ENCODE measurements around the gene ARHGAP6.
"Not testable (repeated sequence)": the region's sequence is repeated elsewhere in the genome, so short reads cannot be mapped to it uniquely, and the experiment has no call there.

The ARHGAP6 gene

GRCh38 chrX:11364835-11365234, 300.9 kb downstream of the ARHGAP6 start:
- H3K9me3 ChIP-seq (ENCODE audit: control extremely low read depth in 1 of 5, control insufficient read depth in 4 of 5, insufficient read depth in 2 of 5, low read depth in 1 of 5, low read length in 4 of 5) = peaks cover 0 to 4% (median 0%) of the 10 kb centered on the region in 5 experiments
- no peak overlapping the region for H3K27ac ChIP-seq (ENCODE audit: insufficient read depth in 1 of 2, low read depth in 1 of 2, low read length in 2 of 2, poor library complexity in 1 of 2, severe bottlenecking in 2 of 2)
- POLR2A ChIA-PET = interaction anchor here (0.6 kb wide), 1 partner anchor 58 kb away, joined by 3 read pairs; no protein-coding TSS in a partner anchor
- no peak overlapping the region for H3K4me3 ChIP-seq (ENCODE audit: control insufficient read depth in 1 of 7, extremely low read depth in 1 of 7, insufficient read depth in 4 of 7, low read depth in 2 of 7, low read length in 6 of 7)
- no peak for DNase-seq
- H3K36me3 ChIP-seq (ENCODE audit: control insufficient read depth in 4 of 4, insufficient read depth in 4 of 4, low read length in 3 of 4) = no peaks in the 10 kb centered on the region
- H3K4me1 ChIP-seq (ENCODE audit: control extremely low read depth in 1 of 4, control insufficient read depth in 4 of 4, insufficient read depth in 4 of 4, low read length in 3 of 4) = peaks cover 0 to 10% (median 4%) of the 10 kb centered on the region in 4 experiments
- WGBS (ENCODE audit: insufficient coverage) = 100% methylated on average over 1 of the region's 3 CpGs
- CTCF ChIA-PET = interaction anchor here (1.2 kb wide), 1 partner anchor 17 kb away, joined by 3 read pairs; no protein-coding TSS in a partner anchor
- H3K27me3 ChIP-seq (replicated peaks in 2 of 5; ENCODE audit: control insufficient read depth in 4 of 5, insufficient read depth in 5 of 5, low read length in 4 of 5) = no peaks in the 10 kb centered on the region

DNA sequence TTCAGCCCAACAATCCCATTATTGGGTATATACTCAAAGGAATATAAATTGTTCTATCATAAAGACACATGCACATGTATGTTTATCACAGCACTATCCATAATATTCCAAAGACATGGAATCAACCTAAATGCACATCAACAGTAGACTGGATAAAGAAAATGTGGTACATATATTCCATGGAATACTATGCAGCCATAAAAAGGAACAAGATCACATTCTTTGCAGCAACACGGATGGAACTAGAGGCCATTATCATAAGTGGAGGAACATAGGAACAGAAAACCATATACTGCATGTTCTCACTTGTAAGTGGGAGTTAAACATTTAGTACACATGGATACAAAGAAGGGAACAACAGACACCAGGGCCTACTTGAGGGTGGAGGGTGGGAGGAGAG, 301.9 kb downstream of the ARHGAP6 start:
- POLR2A ChIA-PET = not testable (repeated sequence)
- 57% methylated on average over 1 of the region's 1 CpG for WGBS (ENCODE audit: insufficient coverage)

DNA sequence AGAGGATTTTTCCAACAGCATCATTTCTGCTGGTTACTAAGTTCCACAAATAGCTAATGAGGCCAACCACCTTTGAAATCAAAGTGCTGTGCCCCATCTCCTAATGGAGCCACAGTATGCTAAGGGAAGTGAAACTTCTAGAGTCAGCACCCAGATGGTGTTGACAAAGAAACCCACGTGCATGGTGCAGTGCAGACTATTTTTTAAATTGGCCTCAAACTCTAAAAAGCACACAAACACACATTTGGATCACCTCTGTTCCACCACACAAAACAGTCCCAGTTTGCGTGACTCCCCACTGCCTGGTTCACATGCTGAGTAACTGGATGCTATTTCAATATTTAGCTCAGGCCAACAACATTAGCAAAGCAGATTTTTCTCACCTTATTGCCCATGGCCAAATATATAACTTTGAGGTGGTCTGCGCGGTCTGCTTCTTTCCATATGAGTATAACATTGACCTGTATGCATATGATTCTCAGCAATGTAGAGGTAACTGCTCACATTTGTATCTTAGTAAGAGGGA, 302.6 kb downstream of the ARHGAP6 start:
- no peak overlapping the region for H3K27ac ChIP-seq (ENCODE audit: insufficient read depth in 1 of 2, low read depth in 1 of 2, low read length in 2 of 2, poor library complexity in 1 of 2, severe bottlenecking in 2 of 2)
- peaks cover 0 to 8% (median 4%) of the 10 kb centered on the region in 4 experiments for H3K4me1 ChIP-seq (ENCODE audit: control extremely low read depth in 1 of 4, control insufficient read depth in 4 of 4, insufficient read depth in 4 of 4, low read length in 3 of 4)
- ChIA-PET POLR2A (interaction anchor here (0.6 kb wide), 1 partner anchor 42 kb away, joined by 3 read pairs; no protein-coding TSS in a partner anchor), CTCF (interaction anchor here (1.2 kb wide), 1 partner anchor 11 kb away, joined by 3 read pairs; no protein-coding TSS in a partner anchor)
- H3K27me3 ChIP-seq (replicated peaks in 2 of 5; ENCODE audit: control insufficient read depth in 4 of 5, insufficient read depth in 5 of 5, low read length in 4 of 5) = no peaks in the 10 kb centered on the region
- WGBS (ENCODE audit: insufficient coverage) = 47% methylated on average over 2 of the region's 4 CpGs
- no peak overlapping the region for H3K4me3 ChIP-seq (ENCODE audit: control insufficient read depth in 1 of 7, extremely low read depth in 1 of 7, insufficient read depth in 4 of 7, low read depth in 2 of 7, low read length in 6 of 7)
- DNase-seq = peak in 1 of 3 donors; percentile 45
- H3K36me3 ChIP-seq (ENCODE audit: control insufficient read depth in 4 of 4, insufficient read depth in 4 of 4, low read length in 3 of 4) = no peaks in the 10 kb centered on the region
- peaks cover 0 to 4% (median 0%) of the 10 kb centered on the region in 5 experiments for H3K9me3 ChIP-seq (ENCODE audit: control extremely low read depth in 1 of 5, control insufficient read depth in 4 of 5, insufficient read depth in 2 of 5, low read depth in 1 of 5, low read length in 4 of 5)

More for the DNA sequence above, 301.9 kb downstream of the ARHGAP6 start:
- H3K27me3 ChIP-seq (replicated peaks in 2 of 5; ENCODE audit: control insufficient read depth in 4 of 5, insufficient read depth in 5 of 5, low read length in 4 of 5); H3K9me3 ChIP-seq (ENCODE audit: control extremely low read depth in 1 of 5, control insufficient read depth in 4 of 5, insufficient read depth in 2 of 5, low read depth in 1 of 5, low read length in 4 of 5); DNase-seq; H3K36me3 ChIP-seq (ENCODE audit: control insufficient read depth in 4 of 4, insufficient read depth in 4 of 4, low read length in 3 of 4); H3K27ac ChIP-seq (ENCODE audit: insufficient read depth in 1 of 2, low read depth in 1 of 2, low read length in 2 of 2, poor library complexity in 1 of 2, severe bottlenecking in 2 of 2); CTCF ChIA-PET; H3K4me3 ChIP-seq (ENCODE audit: control insufficient read depth in 1 of 7, extremely low read depth in 1 of 7, insufficient read depth in 4 of 7, low read depth in 2 of 7, low read length in 6 of 7); H3K4me1 ChIP-seq (ENCODE audit: control extremely low read depth in 1 of 4, control insufficient read depth in 4 of 4, insufficient read depth in 4 of 4, low read length in 3 of 4): not testable (repeated sequence)

- H3K27ac ChIP-seq (ENCODE audit: insufficient read depth in 1 of 2, low read depth in 1 of 2, low read length in 2 of 2, poor library complexity in 1 of 2, severe bottlenecking in 2 of 2); POLR2A ChIA-PET; CTCF ChIA-PET; H3K4me1 ChIP-seq (ENCODE audit: control extremely low read depth in 1 of 4, control insufficient read depth in 4 of 4, insufficient read depth in 4 of 4, low read length in 3 of 4); H3K36me3 ChIP-seq (ENCODE audit: control insufficient read depth in 4 of 4, insufficient read depth in 4 of 4, low read length in 3 of 4); H3K27me3 ChIP-seq (replicated peaks in 2 of 5; ENCODE audit: control insufficient read depth in 4 of 5, insufficient read depth in 5 of 5, low read length in 4 of 5); H3K4me3 ChIP-seq (ENCODE audit: control insufficient read depth in 1 of 7, extremely low read depth in 1 of 7, insufficient read depth in 4 of 7, low read depth in 2 of 7, low read length in 6 of 7); H3K9me3 ChIP-seq (ENCODE audit: control extremely low read depth in 1 of 5, control insufficient read depth in 4 of 5, insufficient read depth in 2 of 5, low read depth in 1 of 5, low read length in 4 of 5); DNase-seq: not testable (repeated sequence)
- WGBS (ENCODE audit: insufficient coverage) = no CpG with 5 or more reads among the region's 3 CpGs
Observed at GRCh38 chrX:11361666-11362065, 304.1 kb downstream of the ARHGAP6 start.

DNA sequence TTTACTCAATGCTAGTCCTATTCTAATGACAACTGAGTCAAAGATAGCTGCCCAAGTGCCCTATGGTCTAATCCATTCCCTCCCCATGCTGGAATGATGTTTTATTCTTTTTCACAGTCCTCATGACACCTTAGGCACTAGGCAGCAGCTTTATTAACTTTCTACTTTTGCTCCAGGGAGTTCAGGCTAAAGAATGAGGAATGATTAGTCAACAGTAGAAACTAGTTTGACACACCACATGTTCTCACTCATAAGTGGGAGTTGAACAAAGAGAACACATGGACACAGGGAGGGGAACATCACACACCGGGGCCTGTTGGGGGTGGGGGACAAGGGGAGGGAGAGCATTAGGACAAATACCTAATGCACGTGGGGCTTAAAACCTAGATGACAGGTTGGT, 309.8 kb downstream of the ARHGAP6 start:
- WGBS (ENCODE audit: insufficient coverage) = no CpG with 5 or more reads among the region's 2 CpGs
- H3K27ac ChIP-seq (ENCODE audit: insufficient read depth in 1 of 2, low read depth in 1 of 2, low read length in 2 of 2, poor library complexity in 1 of 2, severe bottlenecking in 2 of 2); H3K36me3 ChIP-seq (ENCODE audit: control insufficient read depth in 4 of 4, insufficient read depth in 4 of 4, low read length in 3 of 4); DNase-seq; CTCF ChIA-PET; H3K27me3 ChIP-seq (replicated peaks in 2 of 5; ENCODE audit: control insufficient read depth in 4 of 5, insufficient read depth in 5 of 5, low read length in 4 of 5); POLR2A ChIA-PET; H3K4me3 ChIP-seq (ENCODE audit: control insufficient read depth in 1 of 7, extremely low read depth in 1 of 7, insufficient read depth in 4 of 7, low read depth in 2 of 7, low read length in 6 of 7); H3K9me3 ChIP-seq (ENCODE audit: control extremely low read depth in 1 of 5, control insufficient read depth in 4 of 5, insufficient read depth in 2 of 5, low read depth in 1 of 5, low read length in 4 of 5); H3K4me1 ChIP-seq (ENCODE audit: control extremely low read depth in 1 of 4, control insufficient read depth in 4 of 4, insufficient read depth in 4 of 4, low read length in 3 of 4): not testable (repeated sequence)

DNA sequence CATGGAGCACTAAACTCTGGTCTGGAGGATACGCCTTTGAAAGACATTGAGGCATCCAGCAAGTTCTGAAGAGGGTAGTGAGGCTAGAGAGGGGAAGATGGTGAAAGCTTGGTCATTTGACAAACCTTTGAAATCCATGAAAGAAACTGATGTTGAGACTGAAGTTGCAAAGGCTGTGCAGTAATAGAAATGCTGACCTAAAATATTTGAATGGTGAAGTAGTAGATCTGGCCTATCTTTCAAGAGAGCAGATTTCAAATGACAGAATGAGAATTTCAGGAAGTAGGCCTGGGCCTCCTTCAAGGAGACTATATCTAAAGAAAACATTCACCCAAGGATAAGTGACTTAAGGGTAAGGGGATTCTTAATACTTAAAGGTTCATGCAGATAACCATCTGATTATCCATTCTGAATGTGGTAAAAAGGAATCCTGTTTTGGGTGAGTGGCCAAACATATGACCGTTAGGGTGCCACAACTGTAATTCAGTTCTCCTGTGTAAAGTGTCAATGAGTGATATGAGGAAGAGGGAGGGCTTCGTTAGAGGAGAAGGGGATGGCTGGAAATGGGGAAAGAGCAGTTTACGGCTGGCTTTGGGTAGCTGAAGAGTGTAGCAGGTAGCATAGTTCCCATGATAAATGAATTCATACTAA, 310.3 kb downstream of the ARHGAP6 start:
- WGBS (ENCODE audit: insufficient coverage) = 78% methylated on average over 2 of the region's 4 CpGs
- Histone ChIP-seq H3K27ac (ENCODE audit: insufficient read depth in 1 of 2, low read depth in 1 of 2, low read length in 2 of 2, poor library complexity in 1 of 2, severe bottlenecking in 2 of 2) (peak overlapping the region in 1 of 2 experiments; percentile 43), H3K4me1 (ENCODE audit: control extremely low read depth in 1 of 4, control insufficient read depth in 4 of 4, insufficient read depth in 4 of 4, low read length in 3 of 4) (peaks cover 0 to 4% (median 0%) of the 10 kb centered on the region in 4 experiments), H3K27me3 (replicated peaks in 2 of 5; ENCODE audit: control insufficient read depth in 4 of 5, insufficient read depth in 5 of 5, low read length in 4 of 5) (no peaks in the 10 kb centered on the region), H3K4me3 (ENCODE audit: control insufficient read depth in 1 of 7, extremely low read depth in 1 of 7, insufficient read depth in 4 of 7, low read depth in 2 of 7, low read length in 6 of 7) (no peak overlapping the region), H3K36me3 (ENCODE audit: control insufficient read depth in 4 of 4, insufficient read depth in 4 of 4, low read length in 3 of 4) (no peaks in the 10 kb centered on the region), H3K9me3 (ENCODE audit: control extremely low read depth in 1 of 5, control insufficient read depth in 4 of 5, insufficient read depth in 2 of 5, low read depth in 1 of 5, low read length in 4 of 5) (no peaks in the 10 kb centered on the region)
- ChIA-PET CTCF (no interaction called here), POLR2A (no interaction called here)
- no peak for DNase-seq

GRCh38 chrX:11352296-11352741, 313.4 kb downstream of the ARHGAP6 start:
- Histone ChIP-seq H3K27me3 (replicated peaks in 2 of 5; ENCODE audit: control insufficient read depth in 4 of 5, insufficient read depth in 5 of 5, low read length in 4 of 5) (no peaks in the 10 kb centered on the region), H3K27ac (ENCODE audit: insufficient read depth in 1 of 2, low read depth in 1 of 2, low read length in 2 of 2, poor library complexity in 1 of 2, severe bottlenecking in 2 of 2) (no peak overlapping the region), H3K9me3 (ENCODE audit: control extremely low read depth in 1 of 5, control insufficient read depth in 4 of 5, insufficient read depth in 2 of 5, low read depth in 1 of 5, low read length in 4 of 5) (no peaks in the 10 kb centered on the region), H3K4me3 (ENCODE audit: control insufficient read depth in 1 of 7, extremely low read depth in 1 of 7, insufficient read depth in 4 of 7, low read depth in 2 of 7, low read length in 6 of 7) (no peak overlapping the region), H3K36me3 (ENCODE audit: control insufficient read depth in 4 of 4, insufficient read depth in 4 of 4, low read length in 3 of 4) (no peaks in the 10 kb centered on the region), H3K4me1 (ENCODE audit: control extremely low read depth in 1 of 4, control insufficient read depth in 4 of 4, insufficient read depth in 4 of 4, low read length in 3 of 4) (peaks cover 0 to 4% (median 1%) of the 10 kb centered on the region in 4 experiments)
- no CpG with 5 or more reads among the region's 1 CpG for WGBS (ENCODE audit: insufficient coverage)
- ChIA-PET POLR2A (no interaction called here), CTCF (no interaction called here)
- no peak for DNase-seq
